GM23338 (cell line): ENCODE measurements around the gene ACSS3. TPM values are rescaled to one million over a fixed set of nuclear protein-coding genes. Genes with fewer than 3 reads are reported as not detected.
A peak's percentile ranks its signal among the peaks of the same experiment; 100 is the strongest.

Source experiments
- ATAC-seq: fragments of 200-7000 bp; cut with Tn5 transposase; 3 replicates; pipeline ENCODE4 v1.9.1; 2020
- DNase-seq: peaks from one replicate; pipeline ENCODE4 v3.0.0-alpha.2; 2015; ENCODE audit warnings: low spot score
- H2AFZ ChIP-seq: fragments of 200-600 bp; sonication (generic); 2 replicates; pipeline ENCODE4 v1.8.0; 2016; ENCODE audit warnings: antibody characterized with exemption, mild to moderate bottlenecking, moderate library complexity
- H3F3A ChIP-seq: fragments of 200-600 bp; sonication (generic); replicated peaks from 2 replicates; pipeline ENCODE4 v1.8.0; 2017; ENCODE audit warnings: antibody characterized with exemption, mixed run types, low read depth
- H3K27ac ChIP-seq: fragments of 200-600 bp; sonication (generic); 2 replicates; pipeline ENCODE4 v1.6.1; 2016; ENCODE audit warnings: low read depth
- H3K27me3 ChIP-seq: fragments of 200-600 bp; sonication (generic); 2 replicates; pipeline ENCODE4 v1.8.0; 2016; ENCODE audit warnings: mild to moderate bottlenecking, mixed run types, moderate library complexity; ENCODE audit not compliant: insufficient read depth
- H3K36me3 ChIP-seq: fragments of 200-600 bp; sonication (generic); 2 replicates; pipeline ENCODE4 v1.8.0; 2016; ENCODE audit warnings: mild to moderate bottlenecking; ENCODE audit not compliant: insufficient read depth
- H3K4me1 ChIP-seq: fragments of 200-600 bp; sonication (generic); 2 replicates; pipeline ENCODE4 v1.8.0; 2016; ENCODE audit warnings: mild to moderate bottlenecking, moderate library complexity; ENCODE audit not compliant: insufficient read depth
- H3K4me2 ChIP-seq: fragments of 200-600 bp; sonication (generic); 2 replicates; pipeline ENCODE4 v1.7.1; 2017; ENCODE audit warnings: mixed run types
- H3K4me3 ChIP-seq: fragments of 200-600 bp; sonication (generic); 2 replicates; pipeline ENCODE4 v1.6.1; 2016; ENCODE audit warnings: mixed run types
- H3K79me2 ChIP-seq: fragments of 200-600 bp; sonication (generic); replicated peaks from 2 replicates; pipeline ENCODE4 v1.8.0; 2017; ENCODE audit warnings: mild to moderate bottlenecking; ENCODE audit not compliant: insufficient read depth
- H3K9me2 ChIP-seq: fragments of 200-600 bp; sonication (generic); 2 replicates; pipeline ENCODE4 v1.8.0; 2017; ENCODE audit not compliant: insufficient read depth
- H4K20me1 ChIP-seq: fragments of 200-600 bp; sonication (generic); replicated peaks from 2 replicates; pipeline ENCODE4 v1.8.0; 2017; ENCODE audit warnings: mild to moderate bottlenecking; ENCODE audit not compliant: insufficient read depth
- H3K27ac Mint-ChIP-seq: 2 replicates; pipeline ENCODE4 v1.8.0; 2020; ENCODE audit warnings: inconsistent platforms, mild to moderate bottlenecking, moderate library complexity, mixed read lengths
- H3K27me3 Mint-ChIP-seq: 3 replicates; pipeline ENCODE4 v1.8.0; 2022; ENCODE audit warnings: low read depth, mild to moderate bottlenecking, moderate library complexity, mixed read lengths, inconsistent platforms; ENCODE audit not compliant: insufficient read depth, poor library complexity
- H3K36me3 Mint-ChIP-seq: 3 replicates; pipeline ENCODE4 v1.8.0; 2021; ENCODE audit warnings: low read depth, mild to moderate bottlenecking, inconsistent platforms, moderate library complexity, mixed read lengths
- H3K4me1 Mint-ChIP-seq: 3 replicates; pipeline ENCODE4 v1.8.0; 2020; ENCODE audit warnings: mild to moderate bottlenecking, inconsistent platforms, mixed read lengths
- H3K4me3 Mint-ChIP-seq: 3 replicates; pipeline ENCODE4 v1.8.0; 2021; ENCODE audit warnings: moderate library complexity, mild to moderate bottlenecking, inconsistent platforms, mixed read lengths
- H3K9me3 Mint-ChIP-seq: 3 replicates; pipeline ENCODE4 v1.8.0; 2020; ENCODE audit warnings: moderate library complexity, mild to moderate bottlenecking, inconsistent platforms, mixed read lengths
- CREB1 ChIP-seq: fragments of 250-450 bp; sonication (Bioruptor Pico); IDR thresholded peaks from 2 replicates; pipeline ENCODE4 v1.5.0; 2020; ENCODE audit warnings: low read depth, mild to moderate bottlenecking, moderate library complexity
- JUNB ChIP-seq: IDR thresholded peaks from one replicate; pipeline ENCODE4 v1.6.1; 2016; ENCODE audit warnings: antibody characterized with exemption; ENCODE audit not compliant: unreplicated experiment
- POLR2AphosphoS5 ChIP-seq: IDR thresholded peaks from 2 replicates; pipeline ENCODE4 v1.6.1; 2016; ENCODE audit warnings: antibody characterized with exemption, low read depth
- STAT1 ChIP-seq: IDR thresholded peaks from one replicate; pipeline ENCODE4 v1.6.1; 2016; ENCODE audit warnings: antibody characterized with exemption; ENCODE audit not compliant: unreplicated experiment
- ZNF331 ChIP-seq: fragments of 250-450 bp; sonication (Bioruptor Pico); IDR thresholded peaks from 2 replicates; pipeline ENCODE4 v1.5.0; 2020; ENCODE audit warnings: low read depth, mild to moderate bottlenecking, moderate library complexity
- polyA plus RNA-seq: library from polyadenylated mRNA; unstranded; fragments of >200 nt; fragmentation: Nextera tagmentation; extraction: Ambion mirVana; gene quantifications from 2 replicates; pipeline ENCODE4 v1.2.1, GENCODE V29; 2016
- total RNA-seq: library from RNA; depleted of rRNA; stranded (reverse); fragments of >200 nt; shearing (Covaris generic); gene quantifications from 2 replicates; pipeline ENCODE4 v1.2.3, GENCODE V29; 2014
- TF ChIP-seq, protein P1 (sequence below), 2 experiments: fragments of 200-600 bp in 1 of 2; sonication (generic) in 1 of 2; conservative IDR thresholded peaks; 2 replicates each; pipeline versions ENCODE4 v1.5.1 to v1.6.1; 2016 to 2017; ENCODE audit warnings: antibody characterized with exemption in 2 of 2, low read depth in 2 of 2, mild to moderate bottlenecking in 2 of 2, moderate library complexity in 1 of 2
- TF ChIP-seq, protein P2 (sequence below): fragments of 250-450 bp; sonication (Bioruptor Pico); IDR thresholded peaks from 2 replicates; pipeline ENCODE4 v1.5.0; 2020; ENCODE audit warnings: mild to moderate bottlenecking, moderate library complexity
- TF ChIP-seq, protein P3 (sequence below): IDR thresholded peaks from 2 replicates; pipeline ENCODE4 v1.6.1; 2016; ENCODE audit warnings: antibody characterized with exemption

The ACSS3 gene
- total and polyA plus RNA-seq, 2 experiments from 2014 or later = 7.4 to 28.9 TPM

GRCh38 chr12:81261508-81262207, 183.8 kb downstream of the ACSS3 start:
- Histone ChIP-seq H3K27me3 (no peaks in the 10 kb centered on the region), H3K27ac (no peak overlapping the region), H3K79me2 (no peaks in the 10 kb centered on the region), H3K9me2 (no peaks in the 10 kb centered on the region), H3K4me2 (no peak overlapping the region), H3F3A (no peaks in the 10 kb centered on the region), H2AFZ (no peak overlapping the region), H4K20me1 (no peaks in the 10 kb centered on the region), H3K36me3 (no peaks in the 10 kb centered on the region), H3K4me3 (no peak overlapping the region), H3K4me1 (peaks cover 18% of the 10 kb centered on the region)
- Mint-ChIP-seq H3K9me3 (no peaks in the 10 kb centered on the region), H3K27ac (peak overlapping the region; percentile 65), H3K36me3 (no peaks in the 10 kb centered on the region), H3K4me1 (peaks cover 22% of the 10 kb centered on the region), H3K27me3 (no peaks in the 10 kb centered on the region), H3K4me3 (no peak overlapping the region)
- TF ChIP-seq JUNB (no peak), POLR2AphosphoS5 (no peak), ZNF331 (CRISPR knock-in tag) (no peak), STAT1 (no peak), CREB1 (CRISPR knock-in tag) (no peak)
- TF ChIP-seq, protein P1, sequence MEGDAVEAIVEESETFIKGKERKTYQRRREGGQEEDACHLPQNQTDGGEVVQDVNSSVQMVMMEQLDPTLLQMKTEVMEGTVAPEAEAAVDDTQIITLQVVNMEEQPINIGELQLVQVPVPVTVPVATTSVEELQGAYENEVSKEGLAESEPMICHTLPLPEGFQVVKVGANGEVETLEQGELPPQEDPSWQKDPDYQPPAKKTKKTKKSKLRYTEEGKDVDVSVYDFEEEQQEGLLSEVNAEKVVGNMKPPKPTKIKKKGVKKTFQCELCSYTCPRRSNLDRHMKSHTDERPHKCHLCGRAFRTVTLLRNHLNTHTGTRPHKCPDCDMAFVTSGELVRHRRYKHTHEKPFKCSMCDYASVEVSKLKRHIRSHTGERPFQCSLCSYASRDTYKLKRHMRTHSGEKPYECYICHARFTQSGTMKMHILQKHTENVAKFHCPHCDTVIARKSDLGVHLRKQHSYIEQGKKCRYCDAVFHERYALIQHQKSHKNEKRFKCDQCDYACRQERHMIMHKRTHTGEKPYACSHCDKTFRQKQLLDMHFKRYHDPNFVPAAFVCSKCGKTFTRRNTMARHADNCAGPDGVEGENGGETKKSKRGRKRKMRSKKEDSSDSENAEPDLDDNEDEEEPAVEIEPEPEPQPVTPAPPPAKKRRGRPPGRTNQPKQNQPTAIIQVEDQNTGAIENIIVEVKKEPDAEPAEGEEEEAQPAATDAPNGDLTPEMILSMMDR (conservative IDR thresholded peaks at IDR 0.05; ENCODE audit: low read depth in 2 of 2) = peak; percentile 25 to 26; a peak in 3 of 4 replicates
- TF ChIP-seq, protein P2, sequence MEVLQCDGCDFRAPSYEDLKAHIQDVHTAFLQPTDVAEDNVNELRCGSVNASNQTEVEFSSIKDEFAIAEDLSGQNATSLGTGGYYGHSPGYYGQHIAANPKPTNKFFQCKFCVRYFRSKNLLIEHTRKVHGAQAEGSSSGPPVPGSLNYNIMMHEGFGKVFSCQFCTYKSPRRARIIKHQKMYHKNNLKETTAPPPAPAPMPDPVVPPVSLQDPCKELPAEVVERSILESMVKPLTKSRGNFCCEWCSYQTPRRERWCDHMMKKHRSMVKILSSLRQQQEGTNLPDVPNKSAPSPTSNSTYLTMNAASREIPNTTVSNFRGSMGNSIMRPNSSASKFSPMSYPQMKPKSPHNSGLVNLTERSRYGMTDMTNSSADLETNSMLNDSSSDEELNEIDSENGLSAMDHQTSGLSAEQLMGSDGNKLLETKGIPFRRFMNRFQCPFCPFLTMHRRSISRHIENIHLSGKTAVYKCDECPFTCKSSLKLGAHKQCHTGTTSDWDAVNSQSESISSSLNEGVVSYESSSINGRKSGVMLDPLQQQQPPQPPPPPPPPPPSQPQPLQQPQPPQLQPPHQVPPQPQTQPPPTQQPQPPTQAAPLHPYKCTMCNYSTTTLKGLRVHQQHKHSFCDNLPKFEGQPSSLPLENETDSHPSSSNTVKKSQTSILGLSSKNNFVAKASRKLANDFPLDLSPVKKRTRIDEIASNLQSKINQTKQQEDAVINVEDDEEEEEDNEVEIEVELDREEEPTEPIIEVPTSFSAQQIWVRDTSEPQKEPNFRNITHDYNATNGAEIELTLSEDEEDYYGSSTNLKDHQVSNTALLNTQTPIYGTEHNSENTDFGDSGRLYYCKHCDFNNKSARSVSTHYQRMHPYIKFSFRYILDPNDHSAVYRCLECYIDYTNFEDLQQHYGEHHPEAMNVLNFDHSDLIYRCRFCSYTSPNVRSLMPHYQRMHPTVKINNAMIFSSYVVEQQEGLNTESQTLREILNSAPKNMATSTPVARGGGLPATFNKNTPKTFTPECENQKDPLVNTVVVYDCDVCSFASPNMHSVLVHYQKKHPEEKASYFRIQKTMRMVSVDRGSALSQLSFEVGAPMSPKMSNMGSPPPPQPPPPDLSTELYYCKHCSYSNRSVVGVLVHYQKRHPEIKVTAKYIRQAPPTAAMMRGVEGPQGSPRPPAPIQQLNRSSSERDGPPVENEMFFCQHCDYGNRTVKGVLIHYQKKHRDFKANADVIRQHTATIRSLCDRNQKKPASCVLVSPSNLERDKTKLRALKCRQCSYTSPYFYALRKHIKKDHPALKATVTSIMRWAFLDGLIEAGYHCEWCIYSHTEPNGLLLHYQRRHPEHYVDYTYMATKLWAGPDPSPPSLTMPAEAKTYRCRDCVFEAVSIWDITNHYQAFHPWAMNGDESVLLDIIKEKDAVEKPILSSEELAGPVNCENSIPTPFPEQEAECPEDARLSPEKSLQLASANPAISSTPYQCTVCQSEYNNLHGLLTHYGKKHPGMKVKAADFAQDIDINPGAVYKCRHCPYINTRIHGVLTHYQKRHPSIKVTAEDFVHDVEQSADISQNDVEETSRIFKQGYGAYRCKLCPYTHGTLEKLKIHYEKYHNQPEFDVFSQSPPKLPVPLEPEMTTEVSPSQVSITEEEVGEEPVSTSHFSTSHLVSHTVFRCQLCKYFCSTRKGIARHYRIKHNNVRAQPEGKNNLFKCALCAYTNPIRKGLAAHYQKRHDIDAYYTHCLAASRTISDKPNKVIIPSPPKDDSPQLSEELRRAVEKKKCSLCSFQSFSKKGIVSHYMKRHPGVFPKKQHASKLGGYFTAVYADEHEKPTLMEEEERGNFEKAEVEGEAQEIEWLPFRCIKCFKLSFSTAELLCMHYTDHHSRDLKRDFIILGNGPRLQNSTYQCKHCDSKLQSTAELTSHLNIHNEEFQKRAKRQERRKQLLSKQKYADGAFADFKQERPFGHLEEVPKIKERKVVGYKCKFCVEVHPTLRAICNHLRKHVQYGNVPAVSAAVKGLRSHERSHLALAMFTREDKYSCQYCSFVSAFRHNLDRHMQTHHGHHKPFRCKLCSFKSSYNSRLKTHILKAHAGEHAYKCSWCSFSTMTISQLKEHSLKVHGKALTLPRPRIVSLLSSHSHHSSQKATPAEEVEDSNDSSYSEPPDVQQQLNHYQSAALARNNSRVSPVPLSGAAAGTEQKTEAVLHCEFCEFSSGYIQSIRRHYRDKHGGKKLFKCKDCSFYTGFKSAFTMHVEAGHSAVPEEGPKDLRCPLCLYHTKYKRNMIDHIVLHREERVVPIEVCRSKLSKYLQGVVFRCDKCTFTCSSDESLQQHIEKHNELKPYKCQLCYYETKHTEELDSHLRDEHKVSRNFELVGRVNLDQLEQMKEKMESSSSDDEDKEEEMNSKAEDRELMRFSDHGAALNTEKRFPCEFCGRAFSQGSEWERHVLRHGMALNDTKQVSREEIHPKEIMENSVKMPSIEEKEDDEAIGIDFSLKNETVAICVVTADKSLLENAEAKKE (CRISPR knock-in tag) = no peak
- TF ChIP-seq, protein P3, sequence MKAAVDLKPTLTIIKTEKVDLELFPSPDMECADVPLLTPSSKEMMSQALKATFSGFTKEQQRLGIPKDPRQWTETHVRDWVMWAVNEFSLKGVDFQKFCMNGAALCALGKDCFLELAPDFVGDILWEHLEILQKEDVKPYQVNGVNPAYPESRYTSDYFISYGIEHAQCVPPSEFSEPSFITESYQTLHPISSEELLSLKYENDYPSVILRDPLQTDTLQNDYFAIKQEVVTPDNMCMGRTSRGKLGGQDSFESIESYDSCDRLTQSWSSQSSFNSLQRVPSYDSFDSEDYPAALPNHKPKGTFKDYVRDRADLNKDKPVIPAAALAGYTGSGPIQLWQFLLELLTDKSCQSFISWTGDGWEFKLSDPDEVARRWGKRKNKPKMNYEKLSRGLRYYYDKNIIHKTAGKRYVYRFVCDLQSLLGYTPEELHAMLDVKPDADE = no peak
- peak; percentile 33 for DNase-seq
- ATAC-seq = peak; percentile 71
